H1 (cell line): ENCODE measurements around the gene NLGN4Y. TPM values are rescaled to one million over a fixed set of nuclear protein-coding genes. Genes with fewer than 3 reads are reported as not detected.

Source experiments
- CTCF ChIA-PET: fragments of 300-600 bp; sonication (Branson Sonifier 250); formaldehyde crosslinking; loops from one replicate; lab custom pipeline; 2021; ENCODE audit not compliant: partially characterized antibody; lab: Charles Lee
- POLR2A ChIA-PET: fragments of 300-600 bp; sonication (Branson Sonifier 250); formaldehyde crosslinking; loops from one replicate; lab custom pipeline; 2021; ENCODE audit warnings: inconsistent platforms; ENCODE audit not compliant: partially characterized antibody; lab: Charles Lee
- DNase-seq, 2 experiments: peaks; one replicate each; pipeline versions ENCODE4 v3.0.0 to v3.0.0-alpha.2; 2010 to 2022; ENCODE audit warnings: low spot score in 2 of 2, low read depth in 1 of 2, mixed read lengths in 1 of 2
- FAIRE-seq: peaks from 2 replicates; lab custom pipeline; 2011; peaks lifted over from hg19 to GRCh38; lab: Jason Lieb, UNC
- H2AFZ ChIP-seq: 2 replicates; pipeline ENCODE4 v1.8.1; 2012; ENCODE audit warnings: low read length, inconsistent platforms
- H2AK5ac ChIP-seq: 2 replicates; pipeline ENCODE4 v1.6.1; 2013; ENCODE audit warnings: low read depth, low read length
- H2BK120ac ChIP-seq: replicated peaks from 2 replicates; pipeline ENCODE3; 2013; ENCODE audit warnings: low read depth, low read length, inconsistent platforms
- H2BK12ac ChIP-seq: 2 replicates; pipeline ENCODE4 v1.6.1; 2013; ENCODE audit warnings: low read depth, low read length
- H2BK15ac ChIP-seq: 2 replicates; pipeline ENCODE4 v1.6.1; 2013; ENCODE audit warnings: low read length
- H2BK20ac ChIP-seq: 2 replicates; pipeline ENCODE4 v1.6.1; 2013; ENCODE audit warnings: low read length
- H2BK5ac ChIP-seq: 2 replicates; pipeline ENCODE4 v1.6.1; 2013; ENCODE audit warnings: low read depth, low read length
- H3K14ac ChIP-seq: 2 replicates; pipeline ENCODE4 v1.6.1; 2013; ENCODE audit warnings: inconsistent platforms; ENCODE audit not compliant: insufficient read length
- H3K18ac ChIP-seq: 2 replicates; pipeline ENCODE4 v1.6.1; 2013; ENCODE audit warnings: low read length; ENCODE audit errors: extremely low read depth
- H3K23ac ChIP-seq: 2 replicates; pipeline ENCODE4 v1.6.1; 2013; ENCODE audit warnings: inconsistent platforms; ENCODE audit not compliant: insufficient read length
- H3K23me2 ChIP-seq: 2 replicates; pipeline ENCODE4 v1.6.1; 2013; ENCODE audit warnings: low read depth, low read length
- H3K27ac ChIP-seq: 2 replicates; pipeline ENCODE4 v1.6.1; 2011; ENCODE audit warnings: low read depth, low read length, inconsistent platforms
- H3K27me3 ChIP-seq, 4 experiments: replicated peaks in 1 of 4; 1 replicate in 1 of 4; 2 replicates in 3 of 4; pipeline versions ENCODE4 v1.6.1 to v1.8.1; 2011 to 2013; ENCODE audit warnings: low read length in 3 of 4, mild to moderate bottlenecking in 3 of 4, inconsistent platforms in 2 of 4, mixed read lengths in 2 of 4, moderate library complexity in 1 of 4; ENCODE audit not compliant: control insufficient read depth in 3 of 4, insufficient read depth in 3 of 4; ENCODE audit errors: extremely low read depth in 1 of 4
- H3K36me3 ChIP-seq, 4 experiments: 2 replicates each; pipeline versions ENCODE4 v1.6.1 to v1.8.1; 2011 to 2013; ENCODE audit warnings: mild to moderate bottlenecking in 4 of 4, low read length in 3 of 4, moderate library complexity in 2 of 4, control low read depth in 1 of 4, inconsistent platforms in 1 of 4; ENCODE audit not compliant: insufficient read depth in 4 of 4, control insufficient read depth in 2 of 4
- H3K4ac ChIP-seq: replicated peaks from 2 replicates; pipeline ENCODE3; 2013; ENCODE audit warnings: low read length, low read depth, mixed read lengths, inconsistent platforms; ENCODE audit not compliant: insufficient read length
- H3K4me1 ChIP-seq, 4 experiments: replicated peaks in 1 of 4; 1 replicate in 1 of 4; 2 replicates in 3 of 4; pipeline versions ENCODE4 v1.6.1 to v1.8.1; 2011 to 2013; ENCODE audit warnings: low read length in 3 of 4, inconsistent platforms in 2 of 4, mixed read lengths in 1 of 4; ENCODE audit not compliant: insufficient read depth in 4 of 4, control insufficient read depth in 3 of 4
- H3K4me2 ChIP-seq, 2 experiments: 2 replicates each; pipeline versions ENCODE4 v1.6.1 to v1.8.1; 2011 to 2013; ENCODE audit warnings: low read depth in 2 of 2, low read length in 2 of 2, control low read depth in 1 of 2, inconsistent platforms in 1 of 2, mild to moderate bottlenecking in 1 of 2; ENCODE audit not compliant: insufficient read depth in 1 of 2
- H3K4me3 ChIP-seq, 4 experiments: fragments of 200-600, 300-600 bp in 1 of 4; sonication (generic), shearing (Covaris generic), sonication (Bioruptor Twin) in 1 of 4; 2 replicates each; pipeline versions ENCODE4 v1.5.1 to v1.8.1; 2011 to 2016; ENCODE audit warnings: low read length in 4 of 4, low read depth in 3 of 4, control low read depth in 2 of 4, inconsistent platforms in 2 of 4, mild to moderate bottlenecking in 2 of 4, mixed read lengths in 1 of 4, moderate library complexity in 1 of 4; ENCODE audit not compliant: insufficient read depth in 2 of 4; ENCODE audit errors: extremely low read depth in 1 of 4
- H3K56ac ChIP-seq: replicated peaks from 2 replicates; pipeline ENCODE3; 2013; ENCODE audit warnings: low read depth, mild to moderate bottlenecking, mixed read lengths, low read length, inconsistent platforms; ENCODE audit not compliant: insufficient read length
- H3K79me1 ChIP-seq: 2 replicates; pipeline ENCODE4 v1.6.1; 2013; ENCODE audit warnings: low read depth, low read length, control low read depth
- H3K79me2 ChIP-seq, 2 experiments: 2 replicates each; pipeline versions ENCODE4 v1.6.1 to v1.8.1; 2012 to 2013; ENCODE audit warnings: low read length in 2 of 2, mild to moderate bottlenecking in 2 of 2, inconsistent platforms in 1 of 2; ENCODE audit not compliant: insufficient read depth in 2 of 2, control insufficient read depth in 1 of 2
- H3K9ac ChIP-seq, 4 experiments: replicated peaks in 1 of 4; 1 replicate in 1 of 4; 2 replicates in 3 of 4; pipeline versions ENCODE4 v1.6.1 to v1.8.1; 2011 to 2013; ENCODE audit warnings: low read depth in 3 of 4, low read length in 3 of 4, control low read depth in 2 of 4, mild to moderate bottlenecking in 2 of 4, moderate library complexity in 2 of 4, inconsistent platforms in 1 of 4; ENCODE audit errors: extremely low read depth in 1 of 4
- H3K9me3 ChIP-seq, 2 experiments: 2 replicates each; pipeline versions ENCODE4 v1.6.1 to v1.8.1; 2012 to 2013; ENCODE audit warnings: mild to moderate bottlenecking in 2 of 2, moderate library complexity in 2 of 2, control low read depth in 1 of 2, inconsistent platforms in 1 of 2, low read depth in 1 of 2, low read length in 1 of 2, mixed read lengths in 1 of 2; ENCODE audit not compliant: insufficient read depth in 2 of 2
- H4K20me1 ChIP-seq, 2 experiments: replicated peaks in 1 of 2; 2 replicates each; pipeline versions ENCODE3 to v1.8.1; 2011 to 2013; ENCODE audit warnings: inconsistent platforms in 2 of 2, low read length in 2 of 2, mild to moderate bottlenecking in 1 of 2; ENCODE audit not compliant: insufficient read depth in 2 of 2, control insufficient read depth in 1 of 2
- H4K5ac ChIP-seq: 2 replicates; pipeline ENCODE4 v1.6.1; 2013; ENCODE audit warnings: low read length, low read depth, mixed read lengths, inconsistent platforms; ENCODE audit not compliant: insufficient read length
- H4K8ac ChIP-seq: 2 replicates; pipeline ENCODE4 v1.8.0; 2013; ENCODE audit warnings: mild to moderate bottlenecking, moderate library complexity, low read length, inconsistent platforms; ENCODE audit not compliant: insufficient read depth; ENCODE audit errors: extremely low read depth
- H4K91ac ChIP-seq: replicated peaks from 2 replicates; pipeline ENCODE3; 2013; ENCODE audit warnings: low read length, mixed read lengths, inconsistent platforms; ENCODE audit not compliant: insufficient read length
- CHD2 ChIP-seq: IDR thresholded peaks from 2 replicates; pipeline ENCODE4 v1.6.1; 2012; ENCODE audit warnings: low read length, improper control_type of control experiment
- CTBP2 ChIP-seq: IDR thresholded peaks from 2 replicates; pipeline ENCODE4 v1.7.0; 2011; ENCODE audit warnings: borderline replicate concordance, mild to moderate bottlenecking, moderate library complexity, mixed read lengths, low read length; ENCODE audit not compliant: insufficient read depth, insufficient read length
- EGR1 ChIP-seq: IDR thresholded peaks from 2 replicates; pipeline ENCODE4 v1.6.1; 2011; ENCODE audit warnings: low read depth, low read length, borderline replicate concordance
- GTF2F1 ChIP-seq: IDR thresholded peaks from 2 replicates; pipeline ENCODE4 v1.6.1; 2012; ENCODE audit warnings: low read depth, low read length, improper control_type of control experiment, borderline replicate concordance
- PHF8 ChIP-seq: fragments of 200-600 bp; sonication (generic); conservative IDR thresholded peaks from 2 replicates; pipeline ENCODE4 v1.7.1; 2012; ENCODE audit warnings: low read depth, mild to moderate bottlenecking, inconsistent platforms, low read length, moderate library complexity
- POLR2AphosphoS5 ChIP-seq: IDR thresholded peaks from 2 replicates; pipeline ENCODE4 v1.6.1; 2011; ENCODE audit warnings: low read depth, low read length
- RXRA ChIP-seq: IDR thresholded peaks from 2 replicates; pipeline ENCODE4 v1.6.1; 2011; ENCODE audit warnings: low read depth, mild to moderate bottlenecking, low read length, moderate library complexity; ENCODE audit not compliant: insufficient read depth
- SAP30 ChIP-seq: fragments of 300-600 bp; sonication (generic); IDR thresholded peaks from 2 replicates; pipeline ENCODE4 v1.7.1; 2012; ENCODE audit warnings: low read length, moderate library complexity, mild to moderate bottlenecking, inconsistent platforms; ENCODE audit not compliant: insufficient read depth, insufficient replicate concordance
- SIX5 ChIP-seq: IDR thresholded peaks from 2 replicates; pipeline ENCODE4 v1.6.1; 2011; ENCODE audit warnings: mild to moderate bottlenecking, low read depth, low read length
- SRF ChIP-seq: IDR thresholded peaks from 2 replicates; pipeline ENCODE4 v1.6.1; 2011; ENCODE audit warnings: mild to moderate bottlenecking, low read depth, low read length, moderate library complexity
- TAF7 ChIP-seq: optimal IDR thresholded peaks from 2 replicates; pipeline ENCODE3; 2011; ENCODE audit warnings: low read depth, mild to moderate bottlenecking, inconsistent platforms, low read length, moderate library complexity, borderline replicate concordance
- TBP ChIP-seq: IDR thresholded peaks from 2 replicates; pipeline ENCODE4 v1.6.1; 2011; ENCODE audit warnings: low read depth, low read length, improper control_type of control experiment
- ZNF274 ChIP-seq: IDR thresholded peaks from 2 replicates; pipeline ENCODE4 v1.7.0; 2012; ENCODE audit warnings: low read length, borderline replicate concordance; ENCODE audit errors: extremely low read depth
- WGBS, 2 experiments: shearing (Covaris generic) in 1 of 2; methylation state at CpG; one replicate each; pipeline versions ENCODE4 v1.1.6 to v1.1.7; 2013 to 2015; ENCODE audit warnings: low lambda C conversion rate in 2 of 2, mixed read lengths in 2 of 2, inconsistent platforms in 1 of 2, low coverage in 1 of 2, missing lambda C conversion rate in 1 of 2; ENCODE audit not compliant: insufficient replicate concordance in 2 of 2, insufficient coverage in 1 of 2, insufficient read length in 1 of 2; ENCODE audit errors: extremely low coverage in 1 of 2, missing lambda C conversion rate in 1 of 2; 5-methylcytosine and 5-hydroxymethylcytosine counted together
- polyA plus RNA-seq, 7 experiments: library from polyadenylated mRNA; depleted of rRNA in 3 of 7; stranded (reverse) in 5 of 7; unstranded in 2 of 7; fragments of >200 nt in 5 of 7; fragments of 200-250 nt in 2 of 7; gene quantifications; 1 replicate in 5 of 7; 2 replicates in 1 of 7; 4 replicates in 1 of 7; pipeline versions ENCODE4 v1.2.1 to v1.2.3, GENCODE V29; 2011 to 2013; ENCODE audit warnings: missing spikeins in 2 of 7, mixed read lengths in 2 of 7
- total RNA-seq: library from RNA; stranded (reverse); fragmentation: NEBNext Ultra II Directional; extraction: Animal tissue kit (Norgen Biotek cat#: 25700); gene quantifications from 2 replicates; pipeline ENCODE4 v1.2.1, GENCODE V29; 2021
- TF ChIP-seq, protein P1 (sequence below): IDR thresholded peaks from 2 replicates; pipeline ENCODE4 v1.6.1; 2011; ENCODE audit warnings: low read length, improper control_type of control experiment

The NLGN4Y gene
- total and polyA plus RNA-seq, 2 of the 8 experiments (the other 6 are each of a cell fraction or from before 2014, with no cell fraction given): 35.7 to 51.3 TPM

- no peaks in the 10 kb centered on the region for H3K79me2 ChIP-seq
- ChIA-PET POLR2A (no interaction called here), CTCF (no interaction called here)
- H3K9ac ChIP-seq: no peak overlapping the region
- DNase-seq: no peak
- H3K9me3 ChIP-seq: no peaks in the 10 kb centered on the region
- no peaks in the 10 kb centered on the region for H3K23me2 ChIP-seq
- H3K4me2 ChIP-seq: no peak overlapping the region
- no peak overlapping the region for H2BK120ac ChIP-seq
- H2BK15ac ChIP-seq: no peak overlapping the region
- no peak overlapping the region for H3K27ac ChIP-seq
- H4K20me1 ChIP-seq: no peaks in the 10 kb centered on the region
- no peaks in the 10 kb centered on the region for H3K36me3 ChIP-seq
- no peak overlapping the region for H4K5ac ChIP-seq
- no peak overlapping the region for H3K4ac ChIP-seq
- H4K8ac ChIP-seq: no peak overlapping the region
- no peak overlapping the region for H3K14ac ChIP-seq
- H2BK20ac ChIP-seq: no peak overlapping the region
- H3K23ac ChIP-seq: no peak overlapping the region
- 80% methylated on average over 3 of the region's 3 CpGs; no CpG with 5 or more reads in 1 of the 2 experiments for WGBS, 2 experiments
- H2BK5ac ChIP-seq: no peak overlapping the region
- H3K4me1 ChIP-seq: no peaks in the 10 kb centered on the region
- H3K56ac ChIP-seq: no peak overlapping the region
- no peak overlapping the region for H2BK12ac ChIP-seq
- no peak overlapping the region for H2AK5ac ChIP-seq
- H3K4me3 ChIP-seq: no peak overlapping the region
- no peak overlapping the region for H2AFZ ChIP-seq
- no peak overlapping the region for H3K18ac ChIP-seq
- no peaks in the 10 kb centered on the region for H3K27me3 ChIP-seq
- no peaks in the 10 kb centered on the region for H3K79me1 ChIP-seq
- no peak overlapping the region for H4K91ac ChIP-seq
- FAIRE-seq: no peak
- TF ChIP-seq SRF (no peak), POLR2AphosphoS5 (no peak), TAF7 (no peak), CTBP2 (no peak), SAP30 (no peak), CHD2 (no peak), TBP (no peak), EGR1 (no peak), PHF8 (no peak), SIX5 (no peak), RXRA (no peak), GTF2F1 (no peak), ZNF274 (no peak)
- TF ChIP-seq, protein P1, sequence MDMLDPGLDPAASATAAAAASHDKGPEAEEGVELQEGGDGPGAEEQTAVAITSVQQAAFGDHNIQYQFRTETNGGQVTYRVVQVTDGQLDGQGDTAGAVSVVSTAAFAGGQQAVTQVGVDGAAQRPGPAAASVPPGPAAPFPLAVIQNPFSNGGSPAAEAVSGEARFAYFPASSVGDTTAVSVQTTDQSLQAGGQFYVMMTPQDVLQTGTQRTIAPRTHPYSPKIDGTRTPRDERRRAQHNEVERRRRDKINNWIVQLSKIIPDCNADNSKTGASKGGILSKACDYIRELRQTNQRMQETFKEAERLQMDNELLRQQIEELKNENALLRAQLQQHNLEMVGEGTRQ: no peak
These were observed 277.8 kb downstream of the NLGN4Y start for GRCh38 chrY:14802125-14802524.
